Smooth muscle cell (in vitro differentiated cells): Measurements from ENCODE around the gene PTDSS2. TPM values are rescaled to one million over a fixed set of nuclear protein-coding genes. Genes with fewer than 3 reads are reported as not detected.

Experiments used
- DNase-seq: peaks from one replicate; lab custom pipeline; 2025; ENCODE audit not compliant: unreplicated experiment; lab: John Stamatoyannopoulos, UW
- H2AFZ ChIP-seq: fragments of 200-600 bp; sonication (generic); 2 replicates; pipeline ENCODE4 v1.6.0; 2016; ENCODE audit warnings: antibody characterized with exemption, low read depth, mild to moderate bottlenecking
- H3F3A ChIP-seq: fragments of 200-600 bp; sonication (generic); 2 replicates; pipeline ENCODE4 v1.6.0; 2017; ENCODE audit warnings: antibody characterized with exemption, low read depth
- H3K27ac ChIP-seq: fragments of 200-600 bp; sonication (generic); 2 replicates; pipeline ENCODE4 v1.5.1; 2016; ENCODE audit warnings: low read depth, mild to moderate bottlenecking
- H3K27me3 ChIP-seq: fragments of 200-600 bp; sonication (generic); 2 replicates; pipeline ENCODE4 v1.6.1; 2016; ENCODE audit warnings: low read depth, mild to moderate bottlenecking
- H3K36me3 ChIP-seq: fragments of 200-600 bp; sonication (generic); 2 replicates; pipeline ENCODE4 v1.5.1; 2016; ENCODE audit warnings: low read depth
- H3K4me1 ChIP-seq: fragments of 200-600 bp; sonication (generic); 2 replicates; pipeline ENCODE4 v1.5.1; 2016; ENCODE audit warnings: low read depth
- H3K4me2 ChIP-seq: fragments of 200-600 bp; sonication (generic); 2 replicates; pipeline ENCODE4 v1.6.0; 2016; ENCODE audit warnings: mild to moderate bottlenecking
- H3K4me3 ChIP-seq: fragments of 200-600 bp; sonication (generic); 2 replicates; pipeline ENCODE4 v1.5.1; 2016; ENCODE audit warnings: mild to moderate bottlenecking
- H3K79me2 ChIP-seq: fragments of 200-600 bp; sonication (generic); 2 replicates; pipeline ENCODE4 v1.6.0; 2016; ENCODE audit warnings: low read depth, mild to moderate bottlenecking
- H3K9ac ChIP-seq: fragments of 200-600 bp; sonication (generic); 2 replicates; pipeline ENCODE4 v1.6.0; 2016; ENCODE audit warnings: low read depth
- H3K9me3 ChIP-seq: fragments of 200-600 bp; sonication (generic); replicated peaks from 2 replicates; pipeline ENCODE4 v1.5.1; 2016; ENCODE audit warnings: low read depth
- H4K20me1 ChIP-seq: fragments of 200-600 bp; sonication (generic); 2 replicates; pipeline ENCODE4 v1.6.0; 2016; ENCODE audit warnings: low read depth
- WGBS: methylation state at CpG from one replicate; pipeline ENCODE4 v1.1.7; 2016; ENCODE audit warnings: low lambda C conversion rate; 5-methylcytosine and 5-hydroxymethylcytosine counted together
- polyA plus RNA-seq: library from polyadenylated mRNA; unstranded; fragments of >200 nt; fragmentation: Nextera tagmentation; extraction: Ambion mirVana; gene quantifications from 2 replicates; pipeline ENCODE4 v1.2.1, GENCODE V29; 2016
- total RNA-seq: library from RNA; depleted of rRNA; stranded (reverse); fragments of >200 nt; gene quantifications from 2 replicates; pipeline ENCODE4 v1.2.3, GENCODE V29; 2014
- TF ChIP-seq, protein P1 (sequence below): fragments of 200-600 bp; sonication (generic); IDR thresholded peaks from 2 replicates; pipeline ENCODE4 v1.5.1; 2017; ENCODE audit warnings: borderline replicate concordance, mild to moderate bottlenecking, antibody characterized with exemption; ENCODE audit not compliant: insufficient read depth, poor library complexity, severe bottlenecking

The PTDSS2 gene
- total and polyA plus RNA-seq, 2 experiments from 2014 or later: 15.2 to 25.2 TPM

- DNase-seq: no peak
- 99% methylated on average over 28 of the region's 28 CpGs for WGBS
- Histone ChIP-seq H2AFZ (no peak overlapping the region), H3K79me2 (peaks cover 43% of the 10 kb centered on the region), H3K4me1 (peaks cover 4% of the 10 kb centered on the region), H3F3A (no peaks in the 10 kb centered on the region), H3K27ac (no peak overlapping the region), H3K9ac (no peak overlapping the region), H3K4me3 (no peak overlapping the region), H3K9me3 (no peaks in the 10 kb centered on the region), H3K36me3 (no peaks in the 10 kb centered on the region), H4K20me1 (peaks cover 13% of the 10 kb centered on the region), H3K27me3 (no peaks in the 10 kb centered on the region), H3K4me2 (no peak overlapping the region)
- TF ChIP-seq, protein P1, sequence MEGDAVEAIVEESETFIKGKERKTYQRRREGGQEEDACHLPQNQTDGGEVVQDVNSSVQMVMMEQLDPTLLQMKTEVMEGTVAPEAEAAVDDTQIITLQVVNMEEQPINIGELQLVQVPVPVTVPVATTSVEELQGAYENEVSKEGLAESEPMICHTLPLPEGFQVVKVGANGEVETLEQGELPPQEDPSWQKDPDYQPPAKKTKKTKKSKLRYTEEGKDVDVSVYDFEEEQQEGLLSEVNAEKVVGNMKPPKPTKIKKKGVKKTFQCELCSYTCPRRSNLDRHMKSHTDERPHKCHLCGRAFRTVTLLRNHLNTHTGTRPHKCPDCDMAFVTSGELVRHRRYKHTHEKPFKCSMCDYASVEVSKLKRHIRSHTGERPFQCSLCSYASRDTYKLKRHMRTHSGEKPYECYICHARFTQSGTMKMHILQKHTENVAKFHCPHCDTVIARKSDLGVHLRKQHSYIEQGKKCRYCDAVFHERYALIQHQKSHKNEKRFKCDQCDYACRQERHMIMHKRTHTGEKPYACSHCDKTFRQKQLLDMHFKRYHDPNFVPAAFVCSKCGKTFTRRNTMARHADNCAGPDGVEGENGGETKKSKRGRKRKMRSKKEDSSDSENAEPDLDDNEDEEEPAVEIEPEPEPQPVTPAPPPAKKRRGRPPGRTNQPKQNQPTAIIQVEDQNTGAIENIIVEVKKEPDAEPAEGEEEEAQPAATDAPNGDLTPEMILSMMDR: no peak
Measured at GRCh38 chr11:472816-473215, 22.7 kb downstream of the PTDSS2 start.

DNA sequence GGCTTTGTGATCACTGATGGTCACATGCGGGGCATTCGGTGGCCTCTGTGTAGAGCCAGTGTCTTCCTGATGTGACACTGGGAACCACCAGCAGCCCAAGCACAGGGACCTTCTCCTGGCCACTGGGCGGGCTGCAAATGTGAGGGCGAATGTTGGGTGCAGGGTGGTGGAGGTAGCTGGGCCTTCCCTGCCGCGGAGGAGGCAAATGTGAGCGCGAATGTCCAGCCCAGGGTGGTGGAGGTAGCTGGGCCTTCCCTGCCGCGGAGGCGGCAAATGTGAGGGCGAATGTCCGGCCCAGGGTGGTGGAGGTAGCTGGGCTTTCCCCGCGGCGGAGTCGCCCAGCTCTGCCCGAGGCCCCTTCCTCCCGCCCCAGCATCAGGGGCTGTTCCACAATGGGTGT is 23.3 kb downstream of the PTDSS2 start:
- TF ChIP-seq, protein P1: no peak
- peaks cover 43% of the 10 kb centered on the region for H3K79me2 ChIP-seq
- WGBS: 98% methylated on average over 19 of the region's 19 CpGs
- no peaks in the 10 kb centered on the region for H3K27me3 ChIP-seq
- no peaks in the 10 kb centered on the region for H3K36me3 ChIP-seq
- DNase-seq: no peak
- no peaks in the 10 kb centered on the region for H3F3A ChIP-seq
- H2AFZ ChIP-seq: no peak overlapping the region
- no peaks in the 10 kb centered on the region for H3K9me3 ChIP-seq
- peaks cover 4% of the 10 kb centered on the region for H3K4me1 ChIP-seq
- no peak overlapping the region for H3K27ac ChIP-seq
- no peak overlapping the region for H3K9ac ChIP-seq
- H3K4me3 ChIP-seq: no peak overlapping the region
- H4K20me1 ChIP-seq: peaks cover 13% of the 10 kb centered on the region
- no peak overlapping the region for H3K4me2 ChIP-seq

DNA sequence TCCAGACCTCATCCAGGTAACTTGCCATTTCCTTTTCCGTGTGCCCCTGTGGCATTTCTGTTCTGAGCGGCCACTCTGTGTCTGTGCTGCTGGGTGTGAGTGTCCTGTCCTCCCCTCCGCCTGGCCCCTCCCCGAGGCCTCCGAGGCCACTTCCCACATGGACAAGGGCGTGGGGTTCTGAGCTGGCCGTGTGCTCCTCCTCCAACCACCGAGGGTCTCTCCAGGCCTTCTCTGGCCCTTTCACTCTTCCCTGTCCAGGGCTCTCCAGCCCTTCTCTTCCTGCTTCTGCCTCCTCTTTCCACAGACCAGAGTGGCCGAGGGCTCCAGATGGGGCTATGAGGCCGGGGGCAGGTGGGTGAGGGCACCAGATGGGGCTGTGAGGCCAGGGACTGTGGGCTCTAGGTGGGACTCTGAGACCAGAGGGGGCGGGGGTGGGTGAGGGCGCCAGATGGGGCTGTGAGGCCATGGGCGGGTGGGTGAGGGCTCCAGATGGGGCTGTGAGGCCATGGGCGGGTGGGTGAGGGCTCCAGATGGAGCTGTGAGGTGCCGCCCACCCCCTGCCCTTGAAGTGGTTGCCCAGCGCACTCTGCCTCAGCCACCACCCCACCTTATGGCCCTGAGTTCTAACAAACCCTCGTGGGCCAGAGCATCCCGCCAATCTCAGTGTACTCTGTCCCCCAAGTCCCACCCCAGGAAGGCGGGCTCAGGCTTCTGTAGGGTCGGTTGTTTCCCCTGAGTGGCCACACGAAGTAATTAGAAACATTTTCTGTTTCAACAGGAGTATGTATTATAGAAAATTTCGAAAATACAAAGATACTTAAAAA is 24.1 kb downstream of the PTDSS2 start:
- TF ChIP-seq, protein P1: no peak
- no peak overlapping the region for H3K4me2 ChIP-seq
- DNase-seq: no peak
- no peak overlapping the region for H3K9ac ChIP-seq
- H3K36me3 ChIP-seq: no peaks in the 10 kb centered on the region
- H3K27me3 ChIP-seq: no peaks in the 10 kb centered on the region
- no peaks in the 10 kb centered on the region for H3F3A ChIP-seq
- no peaks in the 10 kb centered on the region for H3K9me3 ChIP-seq
- no peak overlapping the region for H3K4me3 ChIP-seq
- peaks cover 13% of the 10 kb centered on the region for H4K20me1 ChIP-seq
- H3K27ac ChIP-seq: no peak overlapping the region
- no peak overlapping the region for H2AFZ ChIP-seq
- 95% methylated on average over 17 of the region's 22 CpGs for WGBS
- peaks cover 43% of the 10 kb centered on the region for H3K79me2 ChIP-seq
- peaks cover 4% of the 10 kb centered on the region for H3K4me1 ChIP-seq

DNA sequence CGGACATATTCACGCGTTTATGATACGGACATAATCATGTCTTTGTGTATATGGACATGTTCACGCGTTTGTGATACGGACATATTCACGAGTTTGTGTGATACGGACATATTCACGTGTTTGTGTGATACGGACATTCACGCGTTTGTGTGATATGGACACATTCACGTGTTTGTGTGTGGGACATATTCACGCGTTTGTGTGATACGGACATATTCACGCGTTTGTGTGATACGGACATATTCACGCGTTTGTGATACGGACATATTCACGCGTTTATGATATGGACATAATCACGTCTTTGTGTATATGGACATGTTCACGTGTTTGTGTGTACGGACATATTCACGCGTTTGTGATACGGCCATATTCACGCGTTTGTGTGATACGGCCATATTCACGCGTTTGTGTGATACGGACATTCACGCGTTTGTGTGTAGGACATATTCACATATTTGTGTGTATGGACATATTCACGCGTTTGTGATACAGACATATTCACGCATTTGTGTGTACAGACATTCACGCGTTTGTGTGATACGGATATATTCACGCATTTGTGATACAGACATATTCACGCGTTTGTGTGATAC is 24.9 kb downstream of the PTDSS2 start:
- Histone ChIP-seq H3K27me3 (no peaks in the 10 kb centered on the region), H3K79me2 (peaks cover 43% of the 10 kb centered on the region), H3K9ac (no peak overlapping the region), H3K27ac (no peak overlapping the region), H3K4me2 (no peak overlapping the region), H3F3A (no peaks in the 10 kb centered on the region), H3K4me1 (no peaks in the 10 kb centered on the region), H3K36me3 (no peaks in the 10 kb centered on the region), H4K20me1 (peaks cover 13% of the 10 kb centered on the region), H3K4me3 (no peak overlapping the region), H3K9me3 (no peaks in the 10 kb centered on the region), H2AFZ (no peak overlapping the region)
- no peak for DNase-seq
- WGBS: 98% methylated on average over 48 of the region's 48 CpGs
- TF ChIP-seq, protein P1: no peak
